HepG2 (cell line): ENCODE data around the gene EPHB4. TPM values are rescaled to one million over a fixed set of nuclear protein-coding genes. Genes with fewer than 3 reads are reported as not detected.
A peak's percentile ranks its signal among the peaks of the same experiment; 100 is the strongest.

ENCODE experiments used
- ATAC-seq: fragments of 200-7000 bp; cut with Tn5 transposase; 3 replicates; pipeline ENCODE4 v1.9.1; 2020; ENCODE audit warnings: mild to moderate bottlenecking, moderate library complexity
- BruUV-seq: library from RNA; stranded (reverse); fragments of 400-500 nt; replicated peaks from 2 replicates; lab custom pipeline; 2021; lab: Mats Ljungman, UMichigan
- CTCF ChIA-PET: fragments of 300-600 bp; formaldehyde crosslinking; extraction: SDS; loops from one replicate; lab custom pipeline; 2021; ENCODE audit warnings: low total read pairs, inconsistent platforms, low intra/inter-chr PET ratio; lab: Yijun Ruan, JAX
- POLR2A ChIA-PET: fragments of 350-600 bp; sonication (Branson Sonifier 250); formaldehyde crosslinking; loops from one replicate; lab custom pipeline; 2020; ENCODE audit warnings: antibody characterized with exemption, inconsistent platforms; lab: Yijun Ruan, JAX
- DNase-seq: peaks from one replicate; pipeline ENCODE4 v3.0.0-alpha.2; 2015; ENCODE audit warnings: low spot score
- FAIRE-seq: peaks from 3 replicates; lab custom pipeline; 2011; peaks lifted over from hg19 to GRCh38; lab: Jason Lieb, UNC
- H2AFZ ChIP-seq: one replicate; pipeline ENCODE4 v1.6.1; 2011; ENCODE audit warnings: low read length, inconsistent platforms
- H3K27ac ChIP-seq: fragments of 300-600 bp; 3 replicates; pipeline ENCODE4 v1.8.0; 2011; ENCODE audit warnings: mixed run types, mild to moderate bottlenecking, mixed read lengths, low read length, inconsistent platforms; ENCODE audit not compliant: insufficient read depth; ENCODE audit errors: extremely low read length
- H3K27me3 ChIP-seq, 2 experiments: fragments of 200-600 bp in 1 of 2; 2 replicates in 1 of 2; 3 replicates in 1 of 2; pipeline versions ENCODE4 v1.6.0 to v1.8.0; 2011; ENCODE audit warnings: low read length in 2 of 2, mild to moderate bottlenecking in 2 of 2, moderate library complexity in 2 of 2, inconsistent platforms in 1 of 2; ENCODE audit not compliant: insufficient read depth in 2 of 2, control insufficient read depth in 1 of 2
- H3K36me3 ChIP-seq, 2 experiments: fragments of 200-600 bp in 1 of 2; replicated peaks in 1 of 2; 2 replicates in 1 of 2; 3 replicates in 1 of 2; pipeline versions ENCODE4 v1.5.1 to v1.8.0; 2011; ENCODE audit warnings: low read length in 2 of 2, inconsistent platforms in 1 of 2; ENCODE audit not compliant: insufficient read depth in 2 of 2, control insufficient read depth in 1 of 2
- H3K4me1 ChIP-seq: 2 replicates; pipeline ENCODE4 v1.5.1; 2012; ENCODE audit warnings: low read length, inconsistent platforms; ENCODE audit not compliant: insufficient read depth
- H3K4me2 ChIP-seq: 2 replicates; pipeline ENCODE4 v1.6.0; 2011; ENCODE audit warnings: low read depth, low read length, inconsistent platforms
- H3K4me3 ChIP-seq, 3 experiments: fragments of 200-600 bp in 1 of 3; sonication (generic), shearing (Covaris generic) in 1 of 3; replicated peaks in 1 of 3; 2 replicates each; pipeline ENCODE4 v1.5.1; 2011 to 2016; ENCODE audit warnings: low read length in 3 of 3, inconsistent platforms in 2 of 3, low read depth in 2 of 3, mild to moderate bottlenecking in 2 of 3, control low read depth in 1 of 3, mixed read lengths in 1 of 3; ENCODE audit not compliant: insufficient read depth in 1 of 3
- H3K79me2 ChIP-seq: one replicate; pipeline ENCODE4 v1.6.1; 2011; ENCODE audit warnings: low read length, inconsistent platforms; ENCODE audit not compliant: insufficient read depth
- H3K9ac ChIP-seq: 2 replicates; pipeline ENCODE4 v1.6.0; 2011; ENCODE audit warnings: mild to moderate bottlenecking, low read depth, low read length, inconsistent platforms; ENCODE audit not compliant: insufficient read depth
- H3K9me3 ChIP-seq: 2 replicates; pipeline ENCODE4 v1.5.1; 2012; ENCODE audit warnings: mild to moderate bottlenecking, low read length
- H4K20me1 ChIP-seq: 2 replicates; pipeline ENCODE4 v1.6.0; 2011; ENCODE audit warnings: inconsistent platforms, mild to moderate bottlenecking, low read length, moderate library complexity; ENCODE audit not compliant: insufficient read depth
- HNRNPL ChIP-seq: fragments of 200-400 bp; formaldehyde crosslinking; IDR thresholded peaks from 2 replicates; pipeline ENCODE4 v1.6.1; 2017; ENCODE audit warnings: mild to moderate bottlenecking, low read depth, low read length
- KDM3A ChIP-seq: IDR thresholded peaks from 2 replicates; pipeline ENCODE4 v1.6.1; 2018; ENCODE audit warnings: low read depth, missing compliant biosample characterization
- ZNF766 ChIP-seq: sonication (generic); formaldehyde crosslinking; IDR thresholded peaks from 2 replicates; pipeline ENCODE4 v1.5.0; 2020; ENCODE audit warnings: missing genetic modification reagents, borderline replicate concordance
- WGBS: methylation state at CpG from one replicate; pipeline ENCODE4 v1.1.6; 2017; ENCODE audit warnings: low lambda C conversion rate; 5-methylcytosine and 5-hydroxymethylcytosine counted together
- in situ Hi-C: cut with HindIII; loops from 2 replicates; pipeline ENCODE4 v1.10.0; 2017; ENCODE audit warnings: low pct_unique_long_range_greater_than_20kb; ENCODE audit not compliant: extremely low pct_ligation_motif_present
- intact Hi-C: fragments of 100-400 bp; cut with micrococcal nuclease; formaldehyde crosslinking; loops from one replicate; pipeline ENCODE4 v1.10.0; 2022; ENCODE audit not compliant: unreplicated experiment
- polyA plus RNA-seq, 8 experiments: library from polyadenylated mRNA; depleted of rRNA in 3 of 8; stranded (reverse) in 7 of 8; unstranded in 1 of 8; fragments of >200 nt; fragmentation: Illumina TruSeq in 4 of 8; extraction: Trizol in 4 of 8; gene quantifications; 2 replicates each; pipeline versions ENCODE4 v1.2.1 to v1.2.3, GENCODE V29; 2011 to 2016; ENCODE audit warnings: low read depth in 4 of 8, missing spikeins in 1 of 8, mixed read lengths in 1 of 8; ENCODE audit not compliant: insufficient read depth in 1 of 8
- total RNA-seq, 5 experiments: library from RNA; depleted of rRNA; stranded (reverse); fragments of >200 nt; fragmentation: Illumina TruSeq; extraction: Trizol; gene quantifications; 2 replicates each; pipeline ENCODE4 v1.2.3, GENCODE V29; 2016; ENCODE audit warnings: low read depth in 1 of 5

EPHB4 gene
- total and polyA plus RNA-seq, 2 of the 13 experiments (the other 11 are each of a cell fraction or from before 2014, with no cell fraction given): 61.4 to 69.6 TPM

- H3K27ac ChIP-seq: no peak overlapping the region
- H3K36me3 ChIP-seq: peaks cover 0 to under 1% of the 10 kb centered on the region in 2 experiments; a peak in 1 of 5 replicates
- no peak overlapping the region for H2AFZ ChIP-seq
- WGBS: 97% methylated on average over 23 of the region's 46 CpGs
- peak; percentile 65; the same call in 1 of the 2 replicates for TF ChIP-seq HNRNPL
- TF ChIP-seq ZNF766: no peak
- intact Hi-C loops (no loop called here), in situ Hi-C loops (no loop called here)
- FAIRE-seq: no peak
- H3K9ac ChIP-seq: no peak overlapping the region
- CTCF ChIA-PET: no interaction called here
- DNase-seq: no peak
- no peaks in the 10 kb centered on the region for H3K79me2 ChIP-seq
- no peak for ATAC-seq
- no peaks in the 10 kb centered on the region for H3K9me3 ChIP-seq
- BruUV-seq: no TSS peak
- H3K4me1 ChIP-seq: peaks cover 19% of the 10 kb centered on the region
- no peak overlapping the region for H3K4me2 ChIP-seq
- POLR2A ChIA-PET: no interaction called here
- no peaks in the 10 kb centered on the region; a peak in 1 of 5 replicates for H3K27me3 ChIP-seq
- H4K20me1 ChIP-seq: no peaks in the 10 kb centered on the region
- no peak overlapping the region for H3K4me3 ChIP-seq
These were observed 38.8 kb upstream of the EPHB4 start for GRCh38 chr7:100865938-100866728.

- Histone ChIP-seq H4K20me1 (no peaks in the 10 kb centered on the region), H3K36me3 (peaks cover 5 to 6% of the 10 kb centered on the region in 2 experiments; a peak in 3 of 5 replicates), H3K4me2 (no peak overlapping the region), H3K4me1 (peaks cover 19% of the 10 kb centered on the region), H3K79me2 (no peaks in the 10 kb centered on the region), H3K9ac (no peak overlapping the region), H3K27me3 (no peaks in the 10 kb centered on the region; a peak in 1 of 5 replicates), H3K4me3 (no peak overlapping the region), H3K27ac (no peak overlapping the region), H2AFZ (no peak overlapping the region), H3K9me3 (no peaks in the 10 kb centered on the region)
- no peak for DNase-seq
- ChIA-PET CTCF (no interaction called here), POLR2A (no interaction called here)
- FAIRE-seq: no peak
- ATAC-seq: no peak
- no TSS peak for BruUV-seq
- WGBS: 95% methylated on average over 16 of the region's 17 CpGs
- in situ Hi-C loops (no loop called here), intact Hi-C loops (no loop called here)
- TF ChIP-seq KDM3A: no peak
These were observed 38.1 kb upstream of the EPHB4 start for GRCh38 chr7:100865372-100865911.
